Stomach (tissue), 9 donors: ENCODE data around the gene ANKIB1. TPM values are rescaled to one million over a fixed set of nuclear protein-coding genes. Genes with fewer than 3 reads are reported as not detected.

ENCODE experiments used
- DNase-seq, 2 donors: peaks; one replicate each; pipeline versions ENCODE4 v3.0.0 to v3.0.0-alpha.2; 2013 to 2019
- H3K27ac ChIP-seq, 5 donors: fragments of 200-600 bp in 4 of 5; sonication (generic) in 4 of 5; one replicate each; pipeline ENCODE4 v1.5.1; 2013 to 2019; ENCODE audit warnings: mild to moderate bottlenecking in 1 of 5, moderate library complexity in 1 of 5
- H3K27me3 ChIP-seq, 3 donors: fragments of 200-600 bp; sonication (generic); one replicate each; pipeline ENCODE4 v1.5.1; 2017 to 2019; ENCODE audit warnings: mixed run types in 1 of 3
- H3K36me3 ChIP-seq, 4 donors: fragments of 200-600 bp; sonication (generic); 1 replicate in 3 of 4; 2 replicates in 1 of 4; pipeline ENCODE4 v1.5.1; 2016 to 2019
- H3K4me1 ChIP-seq, 4 donors: fragments of 200-600 bp; sonication (generic); one replicate each; pipeline ENCODE4 v1.5.1; 2016 to 2019
- H3K4me3 ChIP-seq, 4 donors: fragments of 200-600 bp; sonication (generic) in 3 of 4; one replicate each; pipeline ENCODE4 v1.5.1; 2016 to 2019; ENCODE audit warnings: mild to moderate bottlenecking in 1 of 4
- H3K9me3 ChIP-seq, 4 donors: fragments of 200-600 bp; sonication (generic); one replicate each; pipeline ENCODE4 v1.5.1; 2016 to 2019
- CTCF ChIP-seq, 7 experiments: fragments of 450-650 bp in 4 of 7; fragments of 200-600 bp in 3 of 7; sonication (generic) in 3 of 7; IDR thresholded peaks; one replicate each; pipeline ENCODE4 v1.5.1; 2016 to 2019; ENCODE audit warnings: antibody characterized with exemption in 7 of 7, control low read depth in 2 of 7, mild to moderate bottlenecking in 1 of 7
- EP300 ChIP-seq: sonication (generic); formaldehyde crosslinking; IDR thresholded peaks from one replicate; pipeline ENCODE4 v1.6.1; 2017; ENCODE audit warnings: antibody characterized with exemption
- POLR2A ChIP-seq, 4 donors: fragments of 450-650 bp; IDR thresholded peaks; one replicate each; pipeline ENCODE4 v1.6.1; 2016; ENCODE audit warnings: antibody characterized with exemption in 4 of 4, control low read depth in 2 of 4, mild to moderate bottlenecking in 1 of 4, moderate library complexity in 1 of 4
- POLR2AphosphoS5 ChIP-seq, 3 donors: sonication (generic); formaldehyde crosslinking; IDR thresholded peaks; one replicate each; pipeline ENCODE4 v1.6.1; 2016; ENCODE audit warnings: antibody characterized with exemption in 3 of 3
- WGBS, 5 donors: extraction: QIAGEN DNeasy Blood & Tissue Kit in 3 of 5; methylation state at CpG; one replicate each; pipeline versions ENCODE4 v1.1.5 to v1.1.7; 2013 to 2018; 5-methylcytosine and 5-hydroxymethylcytosine counted together
- intact Hi-C: fragments of 100-400 bp; cut with DNase I; formaldehyde crosslinking; loops from one replicate; pipeline ENCODE4 v1.15.1; 2023; ENCODE audit warnings: low total_unique reads
- polyA plus RNA-seq, 3 donors: library from polyadenylated mRNA; stranded (reverse); fragments of 200-250 nt; gene quantifications; one replicate each; pipeline ENCODE4 v1.2.3, GENCODE V29; 2013
- total RNA-seq, 5 donors: library from RNA; depleted of rRNA; stranded (reverse); fragments of >200 nt; gene quantifications; one replicate each; pipeline versions ENCODE4 v1.1.0 to v1.2.3, GENCODE V29; 2014 to 2016
- donor health status: healthy with polysubstance abuse.
- donor health status: Bipolar disorder and iron deficiency.
- donor health status: healthy.

The ANKIB1 gene
- total and polyA plus RNA-seq, 8 donors = 8.3 to 212 (median 36.2) TPM

- H3K27me3 ChIP-seq = no peaks in the 10 kb centered on the region
- intact Hi-C loops = no loop called here
- no peak overlapping the region for H3K4me3 ChIP-seq
- 80 to 90% (median 86%) methylated on average over 11 of the region's 11 CpGs for WGBS, 5 donors
- H3K27ac ChIP-seq = no peak overlapping the region
- no peaks in the 10 kb centered on the region for H3K36me3 ChIP-seq
- TF ChIP-seq POLR2A (IDR thresholded peaks at IDR 0.05) (no peak), EP300 (no peak), CTCF (IDR thresholded peaks at IDR 0.05) (no peak), POLR2AphosphoS5 (IDR thresholded peaks at IDR 0.05) (no peak)
- H3K9me3 ChIP-seq = no peaks in the 10 kb centered on the region
- DNase-seq = no peak
- no peaks in the 10 kb centered on the region for H3K4me1 ChIP-seq
These were observed 167.0 kb downstream of the ANKIB1 start for GRCh38 chr7:92412745-92413144.

GRCh38 chr7:92413550-92413949 lies 167.8 kb downstream of the ANKIB1 start:
- H3K27me3 ChIP-seq = no peaks in the 10 kb centered on the region
- no peaks in the 10 kb centered on the region for H3K4me1 ChIP-seq
- intact Hi-C loops = no loop called here
- 55 to 73% (median 65%) methylated on average over 5 of the region's 5 CpGs for WGBS, 5 donors
- no peak for DNase-seq
- no peaks in the 10 kb centered on the region for H3K9me3 ChIP-seq
- no peak for TF ChIP-seq POLR2AphosphoS5 (IDR thresholded peaks at IDR 0.05)
- TF ChIP-seq CTCF (IDR thresholded peaks at IDR 0.05) = no peak
- TF ChIP-seq EP300 = no peak
- TF ChIP-seq POLR2A (IDR thresholded peaks at IDR 0.05) = no peak
- no peak overlapping the region for H3K27ac ChIP-seq
- no peaks in the 10 kb centered on the region for H3K36me3 ChIP-seq
- H3K4me3 ChIP-seq = no peak overlapping the region

GRCh38 chr7:92415225-92415624 lies 169.5 kb downstream of the ANKIB1 start:
- no peak overlapping the region for H3K4me3 ChIP-seq
- no peaks in the 10 kb centered on the region for H3K4me1 ChIP-seq
- no peak for DNase-seq
- TF ChIP-seq POLR2AphosphoS5 (IDR thresholded peaks at IDR 0.05) = no peak
- no peak for TF ChIP-seq POLR2A (IDR thresholded peaks at IDR 0.05)
- TF ChIP-seq EP300 = no peak
- no peak for TF ChIP-seq CTCF (IDR thresholded peaks at IDR 0.05)
- H3K27ac ChIP-seq = no peak overlapping the region
- WGBS, 5 donors = 68 to 87% (median 81%) methylated on average over 5 of the region's 5 CpGs
- H3K36me3 ChIP-seq = no peaks in the 10 kb centered on the region
- intact Hi-C loops = no loop called here
- H3K27me3 ChIP-seq = no peaks in the 10 kb centered on the region
- no peaks in the 10 kb centered on the region for H3K9me3 ChIP-seq

GRCh38 chr7:92417913-92418312 lies 172.1 kb downstream of the ANKIB1 start:
- H3K9me3 ChIP-seq = no peaks in the 10 kb centered on the region
- 75 to 86% (median 83%) methylated on average over 5 of the region's 5 CpGs for WGBS, 5 donors
- intact Hi-C loops = no loop called here
- H3K27ac ChIP-seq = no peak overlapping the region
- TF ChIP-seq CTCF (IDR thresholded peaks at IDR 0.05) = no peak
- no peak for TF ChIP-seq POLR2A (IDR thresholded peaks at IDR 0.05)
- no peak for TF ChIP-seq EP300
- TF ChIP-seq POLR2AphosphoS5 (IDR thresholded peaks at IDR 0.05) = no peak
- no peak for DNase-seq
- H3K36me3 ChIP-seq = no peaks in the 10 kb centered on the region
- no peak overlapping the region for H3K4me3 ChIP-seq
- no peaks in the 10 kb centered on the region for H3K4me1 ChIP-seq
- H3K27me3 ChIP-seq = no peaks in the 10 kb centered on the region
